H9 (cell line): ENCODE data around the gene CDK6. TPM values are rescaled to one million over a fixed set of nuclear protein-coding genes. Genes with fewer than 3 reads are reported as not detected.

Experiments used
- DNase-seq: peaks from one replicate; pipeline ENCODE4 v3.0.0-alpha.2; 2017
- H2AFZ ChIP-seq: one replicate; pipeline ENCODE4 v1.6.1; 2013; ENCODE audit warnings: mild to moderate bottlenecking, low read length, control low read depth, moderate library complexity
- H2AK5ac ChIP-seq: 2 replicates; pipeline ENCODE4 v1.6.1; 2013; ENCODE audit warnings: low read length, control low read depth, mixed read lengths; ENCODE audit not compliant: insufficient read length
- H2BK120ac ChIP-seq: one replicate; pipeline ENCODE4 v1.6.1; 2013; ENCODE audit warnings: low read depth, mild to moderate bottlenecking, low read length, control low read depth, inconsistent platforms; ENCODE audit not compliant: poor library complexity, severe bottlenecking
- H2BK12ac ChIP-seq: 2 replicates; pipeline ENCODE4 v1.6.1; 2013; ENCODE audit warnings: low read length, control low read depth, mixed read lengths, low read depth; ENCODE audit not compliant: insufficient read length
- H2BK15ac ChIP-seq: 2 replicates; pipeline ENCODE4 v1.6.1; 2013; ENCODE audit warnings: low read depth, low read length, control low read depth
- H2BK20ac ChIP-seq: one replicate; pipeline ENCODE4 v1.6.1; 2013; ENCODE audit warnings: low read depth, mild to moderate bottlenecking, low read length, control low read depth, inconsistent platforms; ENCODE audit not compliant: poor library complexity, severe bottlenecking
- H2BK5ac ChIP-seq: 2 replicates; pipeline ENCODE4 v1.6.1; 2013; ENCODE audit warnings: low read length, control low read depth, mixed read lengths; ENCODE audit not compliant: insufficient read length
- H3K14ac ChIP-seq: 2 replicates; pipeline ENCODE4 v1.6.1; 2013; ENCODE audit warnings: low read length, control low read depth; ENCODE audit not compliant: insufficient read depth
- H3K18ac ChIP-seq: 2 replicates; pipeline ENCODE4 v1.6.1; 2013; ENCODE audit warnings: low read depth, mild to moderate bottlenecking, mixed read lengths, low read length, control low read depth; ENCODE audit not compliant: insufficient read length
- H3K23ac ChIP-seq: 2 replicates; pipeline ENCODE4 v1.6.1; 2013; ENCODE audit warnings: low read length, control low read depth, mixed read lengths, low read depth; ENCODE audit not compliant: insufficient read length
- H3K23me2 ChIP-seq: 2 replicates; pipeline ENCODE4 v1.6.1; 2013; ENCODE audit warnings: low read depth, mild to moderate bottlenecking, mixed read lengths, low read length, control low read depth; ENCODE audit not compliant: insufficient read length, poor library complexity, severe bottlenecking
- H3K27ac ChIP-seq: 2 replicates; pipeline ENCODE4 v1.5.1; 2013; ENCODE audit warnings: low read length, control low read depth, mixed read lengths, low read depth; ENCODE audit not compliant: insufficient read length
- H3K27me3 ChIP-seq: 2 replicates; pipeline ENCODE4 v1.6.1; 2013; ENCODE audit warnings: low read length, control low read depth, inconsistent platforms; ENCODE audit not compliant: insufficient read depth
- H3K4ac ChIP-seq: 2 replicates; pipeline ENCODE4 v1.6.1; 2013; ENCODE audit warnings: low read depth, mild to moderate bottlenecking, control low read depth, inconsistent platforms, low read length, moderate library complexity
- H3K4me1 ChIP-seq: 2 replicates; pipeline ENCODE4 v1.6.1; 2013; ENCODE audit warnings: low read length, control low read depth, inconsistent platforms; ENCODE audit not compliant: insufficient read depth
- H3K4me2 ChIP-seq: 2 replicates; pipeline ENCODE4 v1.6.1; 2013; ENCODE audit warnings: low read length, control low read depth, mixed read lengths; ENCODE audit not compliant: insufficient read length, insufficient read depth
- H3K56ac ChIP-seq: 2 replicates; pipeline ENCODE4 v1.6.1; 2013; ENCODE audit warnings: low read depth, mild to moderate bottlenecking, mixed read lengths, low read length, control low read depth; ENCODE audit not compliant: insufficient read length
- H3K79me1 ChIP-seq: 2 replicates; pipeline ENCODE4 v1.6.1; 2013; ENCODE audit warnings: low read depth, mild to moderate bottlenecking, moderate library complexity, low read length, control low read depth, inconsistent platforms; ENCODE audit not compliant: insufficient read depth, poor library complexity, severe bottlenecking
- H3K79me2 ChIP-seq: 2 replicates; pipeline ENCODE4 v1.6.1; 2013; ENCODE audit warnings: low read length, control low read depth, inconsistent platforms; ENCODE audit not compliant: insufficient read depth
- H3K9ac ChIP-seq: 2 replicates; pipeline ENCODE4 v1.6.1; 2013; ENCODE audit warnings: low read length, control low read depth, mixed read lengths; ENCODE audit not compliant: insufficient read length; ENCODE audit errors: extremely low read depth
- H3K9me3 ChIP-seq: one replicate; pipeline ENCODE4 v1.6.1; 2013; ENCODE audit warnings: low read depth, low read length, inconsistent platforms; ENCODE audit not compliant: control insufficient read depth
- H3T11ph ChIP-seq: one replicate; pipeline ENCODE4 v1.6.1; 2013; ENCODE audit warnings: mild to moderate bottlenecking, low read length, control low read depth, inconsistent platforms
- H4K20me1 ChIP-seq: one replicate; pipeline ENCODE4 v1.6.1; 2013; ENCODE audit not compliant: control insufficient read depth, insufficient read length, insufficient read depth
- H4K5ac ChIP-seq: 2 replicates; pipeline ENCODE4 v1.6.1; 2013; ENCODE audit warnings: low read depth, mild to moderate bottlenecking, mixed read lengths, low read length, control low read depth; ENCODE audit not compliant: insufficient read length
- H4K8ac ChIP-seq: replicated peaks from 2 replicates; pipeline ENCODE4 v1.6.1; 2013; ENCODE audit warnings: low read length, control low read depth, mixed read lengths, low read depth; ENCODE audit not compliant: insufficient read length
- H4K91ac ChIP-seq: 2 replicates; pipeline ENCODE4 v1.6.1; 2013; ENCODE audit warnings: low read depth, mild to moderate bottlenecking, moderate library complexity, mixed read lengths, low read length, control low read depth; ENCODE audit not compliant: insufficient read length
- H3K27ac Mint-ChIP-seq, 3 experiments: 2 replicates in 2 of 3; 3 replicates in 1 of 3; pipeline ENCODE4 v1.8.0; 2020 to 2021; ENCODE audit warnings: mixed read lengths in 3 of 3, mild to moderate bottlenecking in 1 of 3, moderate library complexity in 1 of 3
- H3K27me3 Mint-ChIP-seq: 2 replicates; pipeline ENCODE4 v1.8.0; 2021; ENCODE audit warnings: low read depth, mild to moderate bottlenecking, moderate library complexity, mixed read lengths
- H3K36me3 Mint-ChIP-seq, 3 experiments: 2 replicates in 2 of 3; 3 replicates in 1 of 3; pipeline ENCODE4 v1.8.0; 2020 to 2021; ENCODE audit warnings: low read depth in 3 of 3, mixed read lengths in 3 of 3; ENCODE audit not compliant: insufficient read depth in 1 of 3
- H3K4me1 Mint-ChIP-seq, 2 experiments: 2 replicates each; pipeline ENCODE4 v1.8.0; 2020; ENCODE audit warnings: mixed read lengths in 2 of 2
- H3K4me3 Mint-ChIP-seq, 2 experiments: 2 replicates in 1 of 2; 3 replicates in 1 of 2; pipeline ENCODE4 v1.8.0; 2020 to 2021; ENCODE audit warnings: mild to moderate bottlenecking in 2 of 2, mixed read lengths in 2 of 2, moderate library complexity in 1 of 2
- H3K9me3 Mint-ChIP-seq, 2 experiments: 2 replicates in 1 of 2; 3 replicates in 1 of 2; pipeline ENCODE4 v1.8.0; 2020; ENCODE audit warnings: mild to moderate bottlenecking in 2 of 2, mixed read lengths in 2 of 2, moderate library complexity in 1 of 2
- WGBS: extraction: QIAGEN DNeasy Blood & Tissue Kit; methylation state at CpG from one replicate; pipeline ENCODE4 v1.1.7; 2013; ENCODE audit warnings: missing lambda C conversion rate, low lambda C conversion rate, mixed read lengths; ENCODE audit not compliant: insufficient read length; ENCODE audit errors: extremely low coverage; 5-methylcytosine and 5-hydroxymethylcytosine counted together
- total RNA-seq: library from RNA; stranded (reverse); gene quantifications from 2 replicates; pipeline ENCODE4 v1.2.1, GENCODE V29; 2021
- TF ChIP-seq, protein P1 (sequence below): fragments of 200-600 bp; sonication (generic); conservative IDR thresholded peaks from 3 replicates; pipeline ENCODE4 v1.8.0; 2021; ENCODE audit warnings: antibody characterized with exemption, mild to moderate bottlenecking

Gene CDK6
- total RNA-seq, 1 experiment from 2014 or later = 30.0 TPM

DNA sequence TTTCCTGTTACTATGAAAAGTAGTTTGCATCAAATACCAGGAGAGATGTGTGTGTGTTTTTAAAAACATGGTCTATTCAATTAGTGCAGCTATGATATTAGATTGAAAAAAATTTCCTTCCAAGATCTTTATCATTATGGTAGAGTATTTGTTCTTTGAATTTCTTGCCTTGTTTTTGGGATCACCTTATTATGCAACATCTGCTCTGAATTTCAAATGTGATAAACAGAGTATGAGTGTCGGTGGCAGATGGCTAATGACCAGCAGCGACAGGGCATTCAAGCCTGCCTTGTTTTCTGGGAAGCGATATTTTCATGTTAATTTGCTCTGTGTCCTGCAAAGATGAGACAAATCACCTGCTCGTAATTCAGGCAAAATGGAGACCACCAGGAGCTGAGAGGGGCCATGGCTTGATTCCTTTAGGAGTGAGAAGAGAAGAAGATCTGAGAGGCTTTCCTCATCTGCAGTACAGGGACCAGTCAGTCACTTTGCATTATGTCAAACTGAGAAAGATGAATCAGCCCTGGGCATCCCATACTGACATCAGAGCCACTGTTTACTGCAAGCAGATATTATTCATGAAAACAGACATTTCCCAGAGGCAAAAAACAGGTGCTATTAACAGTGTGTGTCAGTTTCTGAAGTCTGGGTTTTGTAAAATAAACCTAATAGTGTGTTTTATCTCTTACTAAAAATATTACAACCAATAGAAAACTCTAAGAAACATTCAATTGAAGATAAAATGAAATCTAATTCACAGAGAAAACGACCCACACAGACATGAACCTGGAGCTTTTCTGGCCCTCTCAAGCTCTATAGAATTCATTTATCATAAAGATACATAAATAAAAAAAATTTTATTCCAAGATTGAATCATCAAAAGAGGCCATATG, 67.6 kb downstream of the CDK6 start:
- H2AFZ ChIP-seq = no peak overlapping the region
- peak overlapping the region; percentile 90 to 98 (median 98) for H3K27ac Mint-ChIP-seq
- peaks cover 16% of the 10 kb centered on the region for H3K4me1 ChIP-seq
- H3K9ac ChIP-seq = no peak overlapping the region
- H3K79me2 ChIP-seq = no peaks in the 10 kb centered on the region
- H4K5ac ChIP-seq = no peak overlapping the region
- H3K23me2 ChIP-seq = no peaks in the 10 kb centered on the region
- H3K14ac ChIP-seq = peak overlapping the region; percentile 68; the same call in 1 of the 2 replicates
- no peak overlapping the region for H3K18ac ChIP-seq
- no peaks in the 10 kb centered on the region for H3K9me3 Mint-ChIP-seq
- H3T11ph ChIP-seq = no peak overlapping the region
- no peak overlapping the region for H2AK5ac ChIP-seq
- H2BK12ac ChIP-seq = no peak overlapping the region
- no peak for DNase-seq
- peak overlapping the region; percentile 58 for H3K4me2 ChIP-seq
- H3K27me3 Mint-ChIP-seq = no peaks in the 10 kb centered on the region
- no peaks in the 10 kb centered on the region for H3K9me3 ChIP-seq
- H2BK20ac ChIP-seq = no peak overlapping the region
- H3K4ac ChIP-seq = no peak overlapping the region
- H2BK120ac ChIP-seq = no peak overlapping the region
- no peaks in the 10 kb centered on the region for H3K27me3 ChIP-seq
- no peak overlapping the region for H3K56ac ChIP-seq
- TF ChIP-seq, protein P1, sequence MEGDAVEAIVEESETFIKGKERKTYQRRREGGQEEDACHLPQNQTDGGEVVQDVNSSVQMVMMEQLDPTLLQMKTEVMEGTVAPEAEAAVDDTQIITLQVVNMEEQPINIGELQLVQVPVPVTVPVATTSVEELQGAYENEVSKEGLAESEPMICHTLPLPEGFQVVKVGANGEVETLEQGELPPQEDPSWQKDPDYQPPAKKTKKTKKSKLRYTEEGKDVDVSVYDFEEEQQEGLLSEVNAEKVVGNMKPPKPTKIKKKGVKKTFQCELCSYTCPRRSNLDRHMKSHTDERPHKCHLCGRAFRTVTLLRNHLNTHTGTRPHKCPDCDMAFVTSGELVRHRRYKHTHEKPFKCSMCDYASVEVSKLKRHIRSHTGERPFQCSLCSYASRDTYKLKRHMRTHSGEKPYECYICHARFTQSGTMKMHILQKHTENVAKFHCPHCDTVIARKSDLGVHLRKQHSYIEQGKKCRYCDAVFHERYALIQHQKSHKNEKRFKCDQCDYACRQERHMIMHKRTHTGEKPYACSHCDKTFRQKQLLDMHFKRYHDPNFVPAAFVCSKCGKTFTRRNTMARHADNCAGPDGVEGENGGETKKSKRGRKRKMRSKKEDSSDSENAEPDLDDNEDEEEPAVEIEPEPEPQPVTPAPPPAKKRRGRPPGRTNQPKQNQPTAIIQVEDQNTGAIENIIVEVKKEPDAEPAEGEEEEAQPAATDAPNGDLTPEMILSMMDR = no peak
- no peaks in the 10 kb centered on the region for H3K79me1 ChIP-seq
- H3K4me1 Mint-ChIP-seq = peaks cover 69 to 70% of the 10 kb centered on the region in 2 experiments
- H2BK5ac ChIP-seq = no peak overlapping the region
- no CpG with 5 or more reads among the region's 5 CpGs for WGBS
- H3K23ac ChIP-seq = no peak overlapping the region
- H4K20me1 ChIP-seq = no peaks in the 10 kb centered on the region
- peaks cover 0 to 9% (median 0%) of the 10 kb centered on the region in 3 experiments; a peak in 3 of 7 replicates for H3K36me3 Mint-ChIP-seq
- no peak overlapping the region for H4K91ac ChIP-seq
- peak overlapping the region; percentile 99 for H3K27ac ChIP-seq
- no peak overlapping the region for H4K8ac ChIP-seq
- H2BK15ac ChIP-seq = no peak overlapping the region; the same call in 1 of the 2 replicates
- peak overlapping the region in 1 of 2 experiments; percentile 69; a peak in 3 of 5 replicates for H3K4me3 Mint-ChIP-seq
